Endometrial microvascular endothelial cells (primary cell): ENCODE measurements around the gene GPS2. TPM values are rescaled to one million over a fixed set of nuclear protein-coding genes. Genes with fewer than 3 reads are reported as not detected.
"Not testable (repeated sequence)": the region's sequence is repeated elsewhere in the genome, so short reads cannot be mapped to it uniquely, and the experiment has no call there.

Source experiments
- in situ Hi-C: cut with HindIII; loops from 2 replicates; pipeline ENCODE4 v1.10.0; 2017; ENCODE audit warnings: low sequenced_read_pairs, low pct_unique_long_range_greater_than_20kb; ENCODE audit errors: inconsistent ontology term
- total RNA-seq: library from RNA; depleted of rRNA; stranded (reverse); fragments of >200 nt; gene quantifications from one replicate; pipeline ENCODE4 v1.2.3, GENCODE V29; 2015; ENCODE audit errors: inconsistent ontology term

The GPS2 gene
- total RNA-seq, 1 donor from 2014 or later: 39.7 TPM

DNA sequence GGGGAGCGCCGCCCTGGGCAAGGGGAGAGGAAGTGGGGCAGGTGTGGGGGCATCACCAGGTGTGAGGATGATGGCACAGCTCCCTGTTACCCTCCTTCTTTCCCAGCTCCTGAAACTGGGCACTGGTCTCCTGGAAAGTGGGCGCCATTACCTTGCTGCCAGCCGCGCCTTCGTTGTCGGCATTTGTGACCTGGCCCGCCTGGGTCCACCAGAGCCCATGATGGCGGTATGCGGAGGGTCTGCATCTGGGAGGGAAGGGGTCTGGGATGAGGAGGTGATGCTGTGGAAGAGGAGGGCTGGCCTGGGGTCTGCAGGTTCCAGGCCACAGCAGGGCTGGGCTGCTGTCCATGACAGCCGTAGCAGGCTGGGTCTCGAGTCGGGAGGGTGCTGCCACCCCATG lies 26.7 kb upstream of the GPS2 start:
- in situ Hi-C loops: no loop called here

DNA sequence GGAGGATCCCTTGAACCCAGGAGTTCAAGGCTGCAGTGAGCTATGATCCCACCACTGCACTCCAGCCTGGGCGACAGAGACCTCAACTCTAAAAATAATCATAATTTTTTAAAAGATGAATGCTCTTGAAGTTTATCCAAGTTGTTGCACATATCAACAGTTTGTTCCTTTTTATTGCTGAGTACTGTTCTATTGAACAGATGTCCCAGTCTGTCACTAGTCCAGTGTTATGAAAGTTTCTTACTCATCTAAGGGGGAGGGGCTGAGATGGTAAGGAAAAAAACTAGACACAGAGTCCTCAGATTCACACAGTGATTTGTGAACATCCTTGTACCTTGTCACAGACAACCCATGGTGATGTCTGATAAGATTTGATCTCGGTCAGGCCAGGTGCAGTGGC lies 25.0 kb upstream of the GPS2 start:
- in situ Hi-C loops: no loop called here

DNA sequence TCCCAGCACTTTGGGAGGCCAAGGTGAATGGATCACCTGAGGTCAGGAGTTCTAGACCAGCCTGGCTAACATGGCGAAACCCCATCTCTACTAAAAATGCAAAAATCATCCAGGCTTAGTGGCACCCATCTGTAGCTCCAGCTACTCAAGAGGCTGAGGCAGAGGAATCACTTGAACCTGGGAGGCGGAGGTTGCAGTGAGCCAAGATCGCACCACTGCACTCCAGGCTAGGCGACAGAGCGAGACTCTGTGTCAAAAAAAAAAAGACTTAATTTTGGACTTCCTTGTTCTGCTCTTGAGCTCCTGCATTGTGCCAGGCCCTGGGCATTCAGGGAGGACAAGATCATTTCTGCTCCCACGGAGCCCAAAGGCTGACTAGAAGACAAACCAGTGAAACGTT lies 22.4 kb upstream of the GPS2 start:
- in situ Hi-C loops: not testable (repeated sequence)

DNA sequence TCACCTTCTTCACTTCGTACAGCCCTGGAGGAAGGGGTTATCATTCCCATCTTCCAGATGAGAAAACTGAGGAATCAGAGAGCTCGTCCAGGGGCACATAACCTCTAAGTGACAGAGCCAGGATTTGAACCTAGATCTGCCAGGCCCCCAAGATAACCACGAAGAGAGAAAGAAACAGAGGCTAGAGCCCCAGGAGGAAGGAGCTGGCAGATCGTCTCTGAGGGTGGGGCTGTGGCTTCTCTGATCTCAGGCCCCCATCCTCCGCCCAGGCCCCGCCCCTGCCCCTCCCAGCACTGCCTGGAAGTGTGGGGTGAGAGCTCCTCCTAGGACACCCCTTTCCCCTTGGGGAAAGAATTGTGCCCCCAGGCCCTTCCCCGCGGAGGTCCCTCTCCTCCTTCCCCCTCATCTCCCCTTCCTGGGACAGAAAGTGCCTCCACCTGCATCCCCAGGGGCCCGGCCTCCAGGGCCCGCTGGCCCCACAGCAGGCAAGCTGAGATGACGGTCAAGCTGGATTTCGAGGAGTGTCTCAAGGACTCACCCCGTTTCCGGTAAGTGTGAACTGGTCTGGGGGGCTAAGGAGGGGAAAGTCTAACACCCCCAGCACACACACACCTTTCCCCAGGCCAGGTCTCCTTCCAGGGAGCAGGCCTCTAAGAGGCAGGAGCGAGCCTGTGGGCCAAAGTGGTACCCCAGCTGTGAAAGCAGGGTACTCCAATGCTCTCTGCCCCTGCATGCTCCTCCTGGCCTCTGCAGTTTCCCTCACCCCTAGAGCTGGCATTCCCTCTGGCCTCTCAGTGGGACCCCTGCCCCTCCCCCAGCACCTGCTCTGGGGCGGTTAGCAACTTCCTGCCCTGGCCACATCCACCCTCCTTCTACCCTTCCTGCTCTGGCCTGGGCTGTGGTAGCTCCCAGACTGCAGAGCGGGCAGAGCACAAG lies 21.3 kb upstream of the GPS2 start, which contains the start of gene ACAP1:
ACAP1 (plus strand) TSS at position 290 of the 936 bp plus-strand sequence; CDS start at position 496, 206 bp downstream.
- in situ Hi-C loops: no loop called here

DNA sequence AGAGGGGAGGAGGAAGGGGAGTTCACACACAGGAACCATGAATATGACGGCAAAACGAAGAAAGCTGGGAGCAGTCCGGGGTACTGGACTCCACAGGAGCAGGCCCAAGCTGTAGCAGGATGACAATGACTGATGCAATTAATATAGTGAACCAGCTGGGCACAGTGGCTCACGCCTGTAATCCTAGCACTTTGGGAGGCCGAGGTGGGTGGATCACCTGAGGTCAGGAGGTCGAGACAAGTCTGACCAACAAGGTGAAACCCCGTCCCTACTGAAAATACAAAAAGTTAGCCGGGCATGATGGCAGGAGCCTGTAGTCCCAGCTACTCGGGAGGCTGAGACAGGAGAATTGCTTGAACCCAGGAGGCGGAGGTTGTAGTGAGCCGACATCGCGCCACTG lies 20.6 kb upstream of the GPS2 start:
- in situ Hi-C loops: not testable (repeated sequence)

DNA sequence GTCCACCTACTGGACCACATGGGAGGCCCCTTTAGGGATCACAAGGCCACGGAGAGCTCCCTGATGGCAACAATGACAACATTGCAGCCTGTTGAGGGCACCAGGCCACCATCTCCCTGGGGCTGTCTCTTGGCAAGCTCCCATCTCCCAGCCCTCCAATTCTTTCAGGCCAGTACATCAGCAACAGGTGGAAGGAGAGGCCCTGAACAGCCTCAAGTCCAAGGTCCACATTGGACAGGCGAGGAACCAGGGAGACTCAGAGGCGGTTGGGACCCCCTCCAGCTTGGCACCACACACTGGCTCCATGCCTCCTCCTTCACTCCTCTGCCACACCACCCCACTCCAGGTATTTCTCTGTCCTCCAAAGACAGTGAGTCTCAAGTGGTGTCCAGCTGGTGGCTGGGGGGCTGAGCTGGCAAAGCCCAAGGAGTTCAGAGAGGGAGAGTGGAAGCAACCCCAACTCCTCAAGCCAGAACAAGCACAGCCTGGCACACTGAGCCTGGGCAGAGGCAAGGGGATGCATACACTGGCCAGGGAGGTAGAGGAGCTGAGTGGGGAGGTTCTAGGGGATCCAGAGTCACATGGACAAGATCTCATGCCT lies 19.9 kb upstream of the GPS2 start:
- in situ Hi-C loops: no loop called here

DNA sequence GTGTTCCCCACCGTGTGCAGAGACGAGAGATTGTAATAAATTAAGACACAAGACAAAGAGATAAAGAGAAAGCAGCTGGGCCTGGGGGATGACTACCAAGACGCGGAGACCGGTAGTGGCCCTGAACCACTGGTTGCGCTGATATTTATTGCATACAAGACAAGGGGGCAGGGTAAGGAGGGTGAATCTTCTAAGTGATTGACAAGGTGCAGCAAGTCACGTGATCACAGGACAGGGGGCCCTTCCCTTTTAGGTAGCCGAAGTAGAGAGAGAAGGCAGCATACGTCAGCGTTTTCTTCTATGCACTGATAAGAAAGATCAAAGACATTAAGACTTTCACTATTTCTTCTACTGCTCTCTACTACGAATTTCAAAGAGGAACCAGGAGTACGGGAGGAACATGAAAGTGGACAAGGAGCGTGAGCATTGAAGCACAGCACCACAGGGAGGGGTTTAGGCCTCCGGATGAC lies 17.5 kb upstream of the GPS2 start:
- in situ Hi-C loops: not testable (repeated sequence)

DNA sequence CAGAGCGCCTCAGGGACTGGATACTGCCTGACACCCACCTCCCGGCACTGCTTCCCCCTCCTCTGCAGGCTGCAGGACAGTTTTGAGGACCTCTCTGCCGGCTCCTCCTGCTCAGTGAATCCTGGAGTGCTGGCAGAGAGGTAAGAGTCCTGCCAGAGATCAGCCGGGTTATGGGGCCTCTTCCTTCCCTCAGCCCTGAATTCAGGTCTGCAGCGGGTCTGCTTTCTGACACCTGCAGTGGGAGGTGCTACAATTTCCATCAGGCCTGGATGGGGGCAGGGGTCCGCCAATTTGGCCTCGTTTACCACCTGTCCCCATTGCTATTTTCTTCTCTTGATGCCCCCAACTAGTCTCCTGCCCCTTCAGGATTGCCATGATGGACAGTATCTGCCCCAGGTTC lies 17.0 kb upstream of the GPS2 start:
- in situ Hi-C loops: no loop called here

DNA sequence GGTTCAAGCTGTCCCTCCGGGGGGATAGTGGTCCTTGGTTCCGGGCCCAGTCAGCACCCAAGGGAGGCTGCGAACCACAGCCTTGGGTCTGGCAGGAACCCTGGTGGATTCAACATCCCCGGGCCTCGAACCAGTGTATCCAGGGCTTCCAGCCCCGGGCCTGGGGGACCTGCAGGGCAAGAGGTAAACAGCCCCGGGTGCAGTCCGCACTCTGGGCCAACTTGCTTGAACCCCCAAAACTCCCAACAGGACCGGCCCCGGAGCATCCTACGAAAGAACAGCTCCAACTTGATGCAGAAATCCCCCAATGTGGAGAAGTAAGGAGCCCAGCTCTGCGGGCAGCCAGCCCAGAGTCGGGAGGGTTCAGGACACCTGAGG lies 15.5 kb upstream of the GPS2 start:
- in situ Hi-C loops: no loop called here

DNA sequence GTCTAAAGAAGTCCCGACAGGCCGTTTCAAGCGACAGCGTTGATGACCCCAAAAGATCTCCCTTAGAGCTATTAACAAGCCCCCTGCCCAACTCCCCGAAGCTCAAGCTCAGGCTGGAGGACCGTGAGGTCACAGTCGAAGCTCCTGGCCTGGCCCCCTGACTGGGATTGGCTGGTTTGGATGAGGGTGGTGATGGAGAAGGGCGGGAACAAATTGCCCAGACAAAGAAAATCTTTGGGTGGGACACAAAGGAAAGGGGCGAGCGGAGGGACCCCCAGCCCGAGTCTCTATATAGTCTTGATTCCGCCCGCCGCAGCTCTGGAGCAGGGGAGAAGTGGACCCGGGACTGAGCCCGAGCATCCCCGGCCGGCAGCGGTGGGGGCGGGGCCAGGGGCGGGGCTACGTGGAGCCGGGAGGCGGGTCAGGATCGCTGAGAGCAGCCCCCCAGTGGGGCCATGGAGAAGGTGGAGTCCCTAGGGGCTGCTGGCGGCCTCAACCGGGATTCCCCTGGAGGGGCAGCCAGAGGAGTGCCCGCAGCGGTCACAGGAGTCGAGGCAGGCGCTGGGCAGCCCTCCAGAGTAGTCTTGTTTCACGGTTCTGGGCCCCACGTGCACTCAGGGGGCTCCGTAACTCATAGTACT lies 15.0 kb upstream of the GPS2 start:
- in situ Hi-C loops: no loop called here

DNA sequence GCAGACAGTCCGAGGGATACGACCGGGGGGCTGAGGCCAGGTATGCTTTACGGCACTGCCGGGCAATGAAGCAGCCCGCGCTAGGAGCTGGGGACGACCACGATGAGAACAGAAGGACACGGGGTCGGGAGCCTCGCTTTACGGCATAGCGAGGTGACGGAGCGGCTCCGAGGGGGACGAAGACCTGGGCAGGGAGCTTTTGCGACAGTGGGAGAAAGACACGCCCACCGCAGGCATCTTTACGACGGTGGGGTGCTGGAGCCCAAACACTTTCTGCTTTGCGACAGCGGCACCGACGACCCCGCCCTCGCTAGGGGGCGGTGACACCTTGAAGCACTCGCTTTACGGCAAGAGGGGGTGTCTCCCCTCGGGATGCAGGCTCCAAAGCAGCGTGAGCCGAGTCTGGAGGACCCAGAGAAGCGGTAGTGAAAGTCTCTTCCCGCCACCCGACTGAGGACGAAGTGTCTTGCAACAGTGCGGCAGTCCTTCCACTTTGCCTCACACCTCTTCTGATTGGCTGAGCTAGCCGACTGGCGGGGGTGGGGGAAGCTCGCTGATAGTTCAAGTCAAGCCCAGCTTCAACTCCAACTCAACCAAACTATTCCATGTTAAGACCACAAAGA lies 14.3 kb upstream of the GPS2 start:
- in situ Hi-C loops: no loop called here

DNA sequence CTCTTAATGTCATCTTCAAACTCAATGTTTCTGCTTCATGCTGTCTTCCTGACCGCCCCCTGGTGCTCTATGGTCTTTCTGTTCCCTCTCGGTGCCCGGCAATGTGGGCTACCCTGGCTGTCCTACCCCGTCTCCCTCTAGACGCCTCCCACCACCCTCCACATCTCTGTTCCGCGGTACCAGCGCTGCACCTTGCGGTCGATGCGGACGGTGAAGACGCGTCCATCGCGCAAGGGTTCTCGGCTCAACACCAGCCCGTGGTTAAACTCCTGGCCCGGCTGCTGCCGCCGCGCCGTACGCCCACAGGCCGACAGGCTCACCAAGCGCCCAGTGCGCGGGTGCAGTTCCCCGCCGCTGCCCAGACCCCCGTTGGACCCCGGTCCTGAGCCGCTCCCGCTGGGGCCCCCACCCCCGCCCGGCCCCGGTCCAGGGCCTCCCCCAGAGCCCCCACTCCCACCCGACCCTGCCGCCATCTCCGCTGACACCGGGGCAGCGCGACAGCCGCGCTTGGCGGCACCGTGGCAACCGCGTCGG lies 13.7 kb upstream of the GPS2 start, which contains the start of gene NEURL4:
NEURL4 (minus strand) TSS at position 496 of the 534 bp plus-strand sequence; CDS start at position 473, 23 bp downstream.
- in situ Hi-C loops: no loop called here

DNA sequence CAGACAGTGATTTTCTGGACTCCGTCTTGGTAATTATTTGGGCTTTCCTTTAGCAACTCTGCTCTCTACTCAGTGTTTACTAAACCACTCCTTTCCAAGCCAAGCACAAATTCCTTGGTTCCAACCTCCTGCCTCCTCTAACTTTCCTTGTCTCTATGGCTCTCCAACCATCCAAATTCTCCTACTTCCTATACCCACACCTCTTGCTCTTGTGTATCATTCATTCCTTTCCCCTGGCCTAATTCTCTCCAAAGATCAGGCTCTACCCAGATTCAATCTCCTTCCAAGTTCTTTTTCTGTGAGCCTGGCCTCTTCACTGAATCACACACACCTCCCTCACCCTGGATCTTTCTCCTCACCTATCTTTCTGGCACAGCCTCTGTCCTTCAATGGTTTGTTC lies 12.8 kb upstream of the GPS2 start:
- in situ Hi-C loops: no loop called here

DNA sequence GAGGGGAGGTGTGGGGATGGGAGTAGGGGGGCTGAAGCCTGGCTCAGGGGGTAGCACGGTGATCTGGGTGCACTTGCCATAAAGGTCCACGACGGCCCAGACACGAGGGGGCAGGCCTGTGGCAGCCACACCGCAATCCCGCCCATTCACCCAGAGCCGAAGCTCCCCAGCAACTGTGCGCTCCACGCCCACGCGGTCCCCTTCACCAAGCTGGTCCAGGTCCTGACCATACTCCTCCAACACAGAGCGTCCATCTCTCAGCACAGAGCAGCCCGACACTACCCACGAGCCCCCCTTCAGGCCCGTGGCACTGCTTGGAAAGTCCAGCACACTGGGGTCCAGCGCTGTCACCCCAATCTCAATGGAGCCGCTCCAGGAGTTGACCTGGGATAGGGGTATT lies 12.3 kb upstream of the GPS2 start:
- in situ Hi-C loops: no loop called here

DNA sequence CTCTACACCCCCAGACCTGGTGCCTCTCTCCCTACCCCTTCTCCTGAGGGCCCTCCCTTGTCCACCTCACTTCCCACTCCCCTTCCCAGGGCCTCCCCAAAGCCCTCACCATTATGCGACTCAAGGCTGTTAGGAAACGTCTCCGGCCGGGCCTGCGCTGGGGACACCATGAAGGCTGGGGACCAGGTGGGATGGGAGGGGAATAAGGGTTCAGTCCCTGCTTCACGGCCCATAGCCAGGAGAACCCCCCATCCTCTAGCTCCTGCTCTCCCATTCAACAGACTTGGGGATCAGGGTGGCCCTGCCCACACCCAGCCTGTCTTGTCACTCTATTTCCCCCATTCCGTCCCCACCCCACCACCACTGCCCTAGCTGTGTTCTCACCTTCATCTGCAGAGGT lies 11.9 kb upstream of the GPS2 start:
- in situ Hi-C loops: no loop called here

DNA sequence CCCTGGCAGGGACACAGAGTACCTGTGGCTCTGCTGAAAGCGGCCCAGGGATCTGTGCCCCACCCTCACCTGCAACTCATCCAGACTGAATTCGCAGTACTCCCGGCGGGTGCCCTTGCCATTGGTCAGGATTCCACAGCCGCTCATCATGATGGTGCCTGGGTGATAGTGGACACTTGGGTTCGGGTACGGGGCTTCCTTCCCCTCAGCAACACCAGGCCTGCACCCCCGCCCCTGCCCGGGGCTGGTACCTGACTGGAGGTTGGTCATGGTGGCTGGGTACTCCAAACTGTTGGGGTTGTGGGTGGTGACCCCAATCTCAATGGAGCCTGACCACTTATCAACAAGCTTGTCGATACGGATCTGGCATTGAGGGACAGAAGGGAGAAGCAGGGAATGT lies 11.0 kb upstream of the GPS2 start:
- in situ Hi-C loops: no loop called here

DNA sequence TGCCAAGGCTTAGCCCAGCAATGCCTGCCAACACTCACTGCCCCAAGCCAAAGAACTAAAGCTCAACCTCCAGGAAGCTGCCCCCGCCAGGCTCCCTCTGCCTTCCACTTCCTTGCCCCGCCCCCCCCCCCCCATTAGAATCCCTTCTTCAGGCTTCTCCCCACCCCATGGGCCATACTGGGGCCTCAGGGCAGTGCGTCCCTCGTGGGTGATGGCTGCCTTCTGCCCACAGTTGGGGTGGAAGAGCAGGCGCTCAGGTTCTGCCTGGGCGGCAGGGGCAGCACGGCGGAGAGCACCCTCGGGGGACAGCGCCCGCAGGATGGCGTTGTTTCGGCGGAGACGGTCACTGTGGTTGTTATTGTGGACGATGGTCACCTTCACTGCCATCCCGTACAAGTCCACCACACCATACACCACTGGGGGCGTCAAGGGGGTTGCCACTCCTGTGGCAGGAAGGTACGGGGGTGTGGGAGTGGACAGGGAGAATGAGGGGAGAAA lies 9.9 kb upstream of the GPS2 start:
- in situ Hi-C loops: no loop called here

DNA sequence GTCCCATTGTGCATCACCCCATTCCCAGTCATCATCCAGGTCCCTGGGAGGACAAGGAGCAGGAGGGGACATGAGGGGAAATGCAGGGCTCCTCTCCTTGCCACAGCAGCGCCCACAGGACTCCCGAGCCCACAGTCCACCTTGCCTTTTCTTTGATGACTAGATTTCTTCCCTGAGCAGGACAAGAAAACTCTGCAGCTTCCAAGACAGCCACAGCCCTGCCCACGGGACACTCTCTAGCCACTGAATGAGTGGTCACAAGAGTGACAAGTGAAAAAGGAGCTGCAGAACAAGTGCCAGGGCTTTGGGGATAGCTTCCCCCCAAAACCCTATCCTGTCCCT lies 9.2 kb upstream of the GPS2 start:
- in situ Hi-C loops: no loop called here
